Measurements from ENCODE around the gene FLYWCH2. TPM values are rescaled to one million over a fixed set of nuclear protein-coding genes. Genes with fewer than 3 reads are reported as not detected.
"Not testable (repeated sequence)": the region's sequence is repeated elsewhere in the genome, so short reads cannot be mapped to it uniquely, and the experiment has no call there.

FLYWCH2 gene
- total RNA-seq, 1 donor from 2014 or later, result 15.8 TPM

DNA sequence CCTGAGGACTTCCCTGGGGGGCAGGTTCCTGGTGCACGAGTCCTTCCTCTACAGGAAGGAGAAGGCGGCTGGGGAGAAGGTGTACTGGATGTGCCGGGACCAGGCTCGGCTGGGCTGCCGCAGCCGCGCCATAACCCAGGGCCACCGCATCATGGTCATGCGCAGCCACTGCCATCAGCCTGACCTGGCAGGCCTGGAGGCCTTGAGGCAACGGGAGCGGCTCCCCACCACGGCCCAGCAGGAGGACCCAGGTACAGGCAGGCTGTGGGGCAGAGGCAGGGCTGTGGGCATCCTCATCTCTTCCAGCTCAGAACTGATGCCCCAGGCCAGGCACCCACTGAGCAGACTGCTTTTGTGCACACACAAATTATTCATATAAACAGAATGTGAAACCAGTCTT lies 55.2 kb downstream of the FLYWCH2 start:
- Mint-ChIP-seq H3K4me1 (no peaks in the 10 kb centered on the region), H3K27ac (no peak overlapping the region), H3K9me3 (no peaks in the 10 kb centered on the region), H3K36me3 (peaks cover 12% of the 10 kb centered on the region), H3K4me3 (no peak overlapping the region), H3K27me3 (ENCODE audit: insufficient read depth, low read depth) (peaks cover 11% of the 10 kb centered on the region)
- H2AFZ ChIP-seq (replicated peaks), result no peak overlapping the region
- no peak overlapping the region for H3K27ac ChIP-seq
- no peaks in the 10 kb centered on the region for H3F3A ChIP-seq (ENCODE audit: low read depth)
- H3K9ac ChIP-seq, result no peak overlapping the region
- no peaks in the 10 kb centered on the region for H3K4me1 ChIP-seq
- H3K4me2 ChIP-seq, result no peak overlapping the region
- H3K27me3 ChIP-seq, result no peaks in the 10 kb centered on the region
- H3K79me2 ChIP-seq (ENCODE audit: low read depth), result no peaks in the 10 kb centered on the region
- H3K36me3 ChIP-seq, result no peaks in the 10 kb centered on the region
- no peak for TF ChIP-seq EZH2phosphoT487 (IDR thresholded peaks at IDR 0.05)
- TF ChIP-seq, protein P1, sequence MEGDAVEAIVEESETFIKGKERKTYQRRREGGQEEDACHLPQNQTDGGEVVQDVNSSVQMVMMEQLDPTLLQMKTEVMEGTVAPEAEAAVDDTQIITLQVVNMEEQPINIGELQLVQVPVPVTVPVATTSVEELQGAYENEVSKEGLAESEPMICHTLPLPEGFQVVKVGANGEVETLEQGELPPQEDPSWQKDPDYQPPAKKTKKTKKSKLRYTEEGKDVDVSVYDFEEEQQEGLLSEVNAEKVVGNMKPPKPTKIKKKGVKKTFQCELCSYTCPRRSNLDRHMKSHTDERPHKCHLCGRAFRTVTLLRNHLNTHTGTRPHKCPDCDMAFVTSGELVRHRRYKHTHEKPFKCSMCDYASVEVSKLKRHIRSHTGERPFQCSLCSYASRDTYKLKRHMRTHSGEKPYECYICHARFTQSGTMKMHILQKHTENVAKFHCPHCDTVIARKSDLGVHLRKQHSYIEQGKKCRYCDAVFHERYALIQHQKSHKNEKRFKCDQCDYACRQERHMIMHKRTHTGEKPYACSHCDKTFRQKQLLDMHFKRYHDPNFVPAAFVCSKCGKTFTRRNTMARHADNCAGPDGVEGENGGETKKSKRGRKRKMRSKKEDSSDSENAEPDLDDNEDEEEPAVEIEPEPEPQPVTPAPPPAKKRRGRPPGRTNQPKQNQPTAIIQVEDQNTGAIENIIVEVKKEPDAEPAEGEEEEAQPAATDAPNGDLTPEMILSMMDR (IDR thresholded peaks at IDR 0.05), result no peak
- no peak for TF ChIP-seq EZH2 (IDR thresholded peaks at IDR 0.05)
- no peak for DNase-seq (ENCODE audit: low spot score)
- no peaks in the 10 kb centered on the region for H3K9me3 ChIP-seq (ENCODE audit: low read depth)
- H3K4me3 ChIP-seq, result no peak overlapping the region
- H4K20me1 ChIP-seq (ENCODE audit: low read depth), result no peaks in the 10 kb centered on the region

DNA sequence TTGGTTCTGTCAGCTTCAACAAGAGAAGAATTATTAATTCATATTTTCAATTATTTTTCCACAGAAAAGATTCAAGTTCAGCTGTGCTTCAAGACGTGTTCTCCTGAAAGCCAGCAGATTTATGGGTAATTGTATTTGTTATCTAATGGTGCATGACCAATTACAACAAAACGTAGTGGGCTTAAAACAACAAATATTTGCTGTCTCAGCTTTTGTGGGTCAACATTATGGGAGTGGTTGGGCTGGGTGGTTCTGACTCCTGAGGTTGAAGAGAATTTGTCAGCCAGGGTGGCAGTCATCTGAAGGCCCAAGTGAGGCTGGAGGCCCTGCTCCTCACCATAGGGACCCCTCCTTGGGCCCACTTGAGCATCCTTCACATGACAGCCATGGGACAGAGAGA lies 57.0 kb downstream of the FLYWCH2 start:
- H3K36me3 ChIP-seq, result no peaks in the 10 kb centered on the region
- peaks cover 9% of the 10 kb centered on the region for H3K27me3 Mint-ChIP-seq (ENCODE audit: insufficient read depth, low read depth)

DNA sequence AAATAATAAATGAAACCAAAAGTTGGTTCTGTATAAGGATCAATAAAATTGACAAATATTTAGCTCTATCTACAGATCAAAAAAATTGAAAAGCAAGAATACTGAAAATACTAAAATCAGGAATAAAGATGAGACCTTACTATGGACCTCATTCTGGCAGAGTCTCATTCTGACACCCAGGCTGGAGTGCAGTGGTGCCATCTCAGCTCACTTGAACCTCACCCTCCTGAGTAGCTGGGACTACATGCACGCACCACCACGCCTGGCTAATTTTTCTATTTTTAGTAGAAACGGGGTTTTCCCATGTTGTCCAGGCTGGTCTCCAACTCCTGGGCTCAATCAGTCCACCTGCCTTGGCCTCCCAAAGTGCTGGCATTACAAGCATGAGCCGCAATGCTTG lies 59.0 kb downstream of the FLYWCH2 start:
- no peaks in the 10 kb centered on the region for H3F3A ChIP-seq (ENCODE audit: low read depth)
- H4K20me1 ChIP-seq (ENCODE audit: low read depth), result no peaks in the 10 kb centered on the region
- H3K4me2 ChIP-seq, result no peak overlapping the region
- Mint-ChIP-seq H3K27me3 (ENCODE audit: insufficient read depth, low read depth) (peaks cover 9% of the 10 kb centered on the region), H3K9me3 (no peaks in the 10 kb centered on the region), H3K27ac (no peak overlapping the region), H3K36me3 (peaks cover 15% of the 10 kb centered on the region), H3K4me3 (no peak overlapping the region), H3K4me1 (no peaks in the 10 kb centered on the region)
- no peak overlapping the region for H3K4me3 ChIP-seq
- no peaks in the 10 kb centered on the region for H3K4me1 ChIP-seq
- no peaks in the 10 kb centered on the region for H3K27me3 ChIP-seq
- H3K9me3 ChIP-seq (ENCODE audit: low read depth), result no peaks in the 10 kb centered on the region
- no peaks in the 10 kb centered on the region for H3K79me2 ChIP-seq (ENCODE audit: low read depth)
- H3K9ac ChIP-seq, result no peak overlapping the region
- H3K36me3 ChIP-seq, result no peaks in the 10 kb centered on the region
- H2AFZ ChIP-seq (replicated peaks), result no peak overlapping the region
- TF ChIP-seq, protein P1 (IDR thresholded peaks at IDR 0.05), result no peak
- no peak for TF ChIP-seq EZH2phosphoT487 (IDR thresholded peaks at IDR 0.05)
- TF ChIP-seq EZH2 (IDR thresholded peaks at IDR 0.05), result no peak
- DNase-seq (ENCODE audit: low spot score), result no peak
- H3K27ac ChIP-seq, result no peak overlapping the region

More for the DNA sequence above, 57.0 kb downstream of the FLYWCH2 start:
- no peak overlapping the region for H3K4me3 ChIP-seq
- no peak overlapping the region for H3K9ac ChIP-seq
- TF ChIP-seq EZH2 (IDR thresholded peaks at IDR 0.05), result no peak
- TF ChIP-seq, protein P1 (IDR thresholded peaks at IDR 0.05), result no peak
- Mint-ChIP-seq H3K9me3 (no peaks in the 10 kb centered on the region), H3K27ac (no peak overlapping the region), H3K4me1 (no peaks in the 10 kb centered on the region), H3K36me3 (peaks cover 9% of the 10 kb centered on the region), H3K4me3 (no peak overlapping the region)
- H2AFZ ChIP-seq (replicated peaks), result no peak overlapping the region
- no peaks in the 10 kb centered on the region for H3K79me2 ChIP-seq (ENCODE audit: low read depth)
- no peaks in the 10 kb centered on the region for H3K4me1 ChIP-seq
- no peaks in the 10 kb centered on the region for H4K20me1 ChIP-seq (ENCODE audit: low read depth)
- DNase-seq (ENCODE audit: low spot score), result no peak
- no peaks in the 10 kb centered on the region for H3F3A ChIP-seq (ENCODE audit: low read depth)
- H3K4me2 ChIP-seq, result no peak overlapping the region
- H3K9me3 ChIP-seq (ENCODE audit: low read depth), result no peaks in the 10 kb centered on the region
- H3K27ac ChIP-seq, result no peak overlapping the region
- H3K27me3 ChIP-seq, result no peaks in the 10 kb centered on the region

DNA sequence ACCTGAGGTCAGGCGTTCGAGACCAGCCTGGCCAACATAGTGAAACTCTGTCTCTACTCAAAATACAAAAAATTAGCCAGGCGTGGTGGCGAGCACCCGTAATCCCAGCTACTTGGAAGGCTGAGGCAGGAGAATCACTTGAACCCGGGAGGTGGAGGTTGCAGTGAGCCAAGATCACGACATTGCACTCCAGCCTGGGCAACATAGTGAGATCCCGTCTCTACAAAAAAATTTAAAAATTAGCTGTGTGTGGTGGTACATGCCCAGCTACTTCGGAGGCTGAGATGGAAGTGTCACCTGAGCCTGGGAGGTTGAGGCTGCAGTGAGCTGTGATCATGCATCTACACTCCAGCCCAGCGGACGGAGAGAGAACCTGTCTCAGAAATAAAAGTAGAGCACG lies 60.7 kb downstream of the FLYWCH2 start:
- not testable (repeated sequence) for H3F3A ChIP-seq (ENCODE audit: low read depth); H3K9ac ChIP-seq; H3K4me3 ChIP-seq; H3K4me1 Mint-ChIP-seq; DNase-seq (ENCODE audit: low spot score); H3K9me3 ChIP-seq (ENCODE audit: low read depth); H2AFZ ChIP-seq (replicated peaks); H3K36me3 ChIP-seq; H3K27me3 Mint-ChIP-seq (ENCODE audit: insufficient read depth, low read depth); H3K4me1 ChIP-seq; H3K27me3 ChIP-seq; H3K4me2 ChIP-seq; H3K27ac ChIP-seq; H3K4me3 Mint-ChIP-seq; H3K9me3 Mint-ChIP-seq; H4K20me1 ChIP-seq (ENCODE audit: low read depth); H3K27ac Mint-ChIP-seq; H3K79me2 ChIP-seq (ENCODE audit: low read depth)
- peaks cover 17% of the 10 kb centered on the region for H3K36me3 Mint-ChIP-seq
